Measurements from ENCODE around the gene SERINC3.

GRCh38 chr20:44537993-44538392 lies 16.1 kb upstream of the SERINC3 start:
- TF ChIP-seq POLR2A (IDR thresholded peaks at IDR 0.05) (no peak), CTCF (IDR thresholded peaks at IDR 0.05) (no peak)

Data from testis (tissue), 2 donors.